ENCODE results near the gene FBLN7.
A peak's percentile ranks its signal among the peaks of the same experiment; 100 is the strongest.

FBLN7 gene

GRCh38 chr2:112152476-112153178, 14.4 kb downstream of the FBLN7 start:
- Histone ChIP-seq H3K4me3 (no peak overlapping the region), H3K27ac (no peak overlapping the region)
- no peak for TF ChIP-seq CTCF (IDR thresholded peaks at IDR 0.05)
- DNase-seq (ENCODE audit: low spot score), result no peak

DNA sequence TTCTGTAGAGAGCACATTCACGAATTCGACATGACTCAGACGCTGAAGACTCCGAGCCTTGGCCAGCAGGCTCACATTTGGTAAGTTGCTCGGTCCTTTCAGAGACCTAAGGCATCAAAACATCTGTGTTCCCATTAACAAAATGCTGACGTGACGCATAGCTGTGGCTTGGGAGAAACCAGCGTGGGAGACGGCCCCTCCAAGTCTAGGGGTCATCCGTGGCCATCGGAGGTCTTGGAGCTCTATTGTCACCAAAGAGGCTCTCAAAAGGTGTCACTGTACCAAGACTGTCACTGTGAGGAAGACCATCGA, 14.9 kb downstream of the FBLN7 start:
- Histone ChIP-seq H3K27ac (no peak overlapping the region), H3K4me3 (no peak overlapping the region)
- DNase-seq (ENCODE audit: low spot score), result no peak
- no peak for TF ChIP-seq CTCF (IDR thresholded peaks at IDR 0.05)

DNA sequence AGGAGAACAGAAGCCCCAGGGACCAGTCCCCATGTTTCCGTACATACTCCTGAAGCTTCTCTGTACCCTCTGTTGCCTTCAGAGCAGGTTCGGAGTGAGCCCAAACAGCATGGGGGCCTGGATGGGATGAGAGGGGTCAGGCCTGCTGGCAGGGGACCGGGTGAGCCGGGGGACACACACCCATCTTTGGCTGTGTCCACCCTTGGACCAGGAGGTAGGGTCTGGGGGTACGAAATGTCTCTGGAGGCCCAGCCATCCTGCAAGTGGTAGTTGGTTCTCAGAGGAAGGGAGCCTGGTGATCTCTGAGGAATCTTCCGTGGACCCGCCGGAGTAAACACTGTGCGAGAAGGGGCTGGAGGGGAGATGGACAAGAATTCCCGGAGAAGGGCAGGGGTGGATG, 15.3 kb downstream of the FBLN7 start:
- peak; percentile 62 for DNase-seq (ENCODE audit: low spot score)
- no peak overlapping the region for H3K4me3 ChIP-seq
- TF ChIP-seq CTCF (IDR thresholded peaks at IDR 0.05), result no peak
- H3K27ac ChIP-seq, result no peak overlapping the region

GRCh38 chr2:112154246-112155117, 16.3 kb downstream of the FBLN7 start:
- DNase-seq (ENCODE audit: low spot score), result peak; percentile 46
- TF ChIP-seq CTCF (IDR thresholded peaks at IDR 0.05), result no peak
- no peak overlapping the region for H3K4me3 ChIP-seq
- H3K27ac ChIP-seq, result no peak overlapping the region

GRCh38 chr2:112155331-112156151, 17.4 kb downstream of the FBLN7 start:
- DNase-seq (ENCODE audit: low spot score), result peak; percentile 43
- Histone ChIP-seq H3K4me3 (no peak overlapping the region), H3K27ac (no peak overlapping the region)
- TF ChIP-seq CTCF (IDR thresholded peaks at IDR 0.05), result no peak

GRCh38 chr2:112156152-112156986, 18.2 kb downstream of the FBLN7 start:
- TF ChIP-seq CTCF (IDR thresholded peaks at IDR 0.05), result no peak
- no peak overlapping the region for H3K4me3 ChIP-seq
- H3K27ac ChIP-seq, result no peak overlapping the region
- peak; percentile 65 for DNase-seq (ENCODE audit: low spot score)

Measured in coronary artery (tissue), 2 donors.